Stomach (tissue), 4 donors: ENCODE results near the gene CCDC106.

ENCODE experiments used
- EP300 ChIP-seq: sonication (generic); formaldehyde crosslinking; IDR thresholded peaks from one replicate; pipeline ENCODE4 v1.6.1; 2017; ENCODE audit warnings: antibody characterized with exemption
- POLR2AphosphoS5 ChIP-seq, 3 donors: sonication (generic); formaldehyde crosslinking; IDR thresholded peaks; one replicate each; pipeline ENCODE4 v1.6.1; 2016; ENCODE audit warnings: antibody characterized with exemption in 3 of 3

GRCh38 chr19:55643887-55644176 is 4.2 kb upstream of the CCDC106 start:
- TF ChIP-seq EP300 = no peak
- no peak for TF ChIP-seq POLR2AphosphoS5 (IDR thresholded peaks at IDR 0.05)
